Fibroblast of villous mesenchyme (primary cell): ENCODE results near the gene PDCD11. TPM values are rescaled to one million over a fixed set of nuclear protein-coding genes. Genes with fewer than 3 reads are reported as not detected.
A peak's percentile ranks its signal among the peaks of the same experiment; 100 is the strongest.

Experiments used
- DNase-seq: peaks from one replicate; pipeline ENCODE4 v3.0.0-alpha.2; 2010; ENCODE audit warnings: low read depth
- H3K4me3 ChIP-seq: 2 replicates; pipeline ENCODE4 v1.5.1; 2011; ENCODE audit warnings: low read depth, mild to moderate bottlenecking, low read length
- CTCF ChIP-seq: IDR thresholded peaks from 2 replicates; pipeline ENCODE4 v1.5.1; 2012; ENCODE audit warnings: low read depth, mild to moderate bottlenecking, low read length; ENCODE audit not compliant: insufficient read depth
- total RNA-seq: library from RNA; depleted of rRNA; stranded (reverse); fragments of >200 nt; gene quantifications from 2 replicates; pipeline ENCODE4 v1.2.3, GENCODE V29; 2012

The PDCD11 gene
- total RNA-seq, 1 donor, result 36.3 TPM

- no peak overlapping the region for H3K4me3 ChIP-seq
- no peak for DNase-seq
- no peak for TF ChIP-seq CTCF
Measured at GRCh38 chr10:103445366-103445765, 48.9 kb downstream of the PDCD11 start.

GRCh38 chr10:103445767-103446567 lies 49.5 kb downstream of the PDCD11 start:
- no peak overlapping the region for H3K4me3 ChIP-seq
- peak; percentile 75 for DNase-seq
- no peak for TF ChIP-seq CTCF

GRCh38 chr10:103447187-103447586 lies 50.8 kb downstream of the PDCD11 start:
- no peak for DNase-seq
- H3K4me3 ChIP-seq, result no peak overlapping the region
- TF ChIP-seq CTCF, result no peak

GRCh38 chr10:103448746-103449145 lies 52.3 kb downstream of the PDCD11 start:
- peak; percentile 77 for DNase-seq
- H3K4me3 ChIP-seq, result no peak overlapping the region
- no peak for TF ChIP-seq CTCF

- no peak overlapping the region for H3K4me3 ChIP-seq
- DNase-seq, result no peak
- peak; percentile 2 for TF ChIP-seq CTCF
Measured at GRCh38 chr10:103449208-103450144, 53.0 kb downstream of the PDCD11 start.

GRCh38 chr10:103450201-103450695 lies 53.8 kb downstream of the PDCD11 start:
- no peak for DNase-seq
- no peak overlapping the region for H3K4me3 ChIP-seq
- TF ChIP-seq CTCF, result no peak
